HG03565 (cell line): Measurements from ENCODE around the gene FRAT1.
A peak's percentile ranks its signal among the peaks of the same experiment; 100 is the strongest.
"Not testable (repeated sequence)": the region's sequence is repeated elsewhere in the genome, so short reads cannot be mapped to it uniquely, and the experiment has no call there.

ENCODE experiments used
- ATAC-seq: cut with Tn5 transposase; IDR thresholded peaks from one replicate; pipeline ENCODE4 v1.9.1; 2021; ENCODE audit warnings: mild to moderate bottlenecking, moderate library complexity; ENCODE audit not compliant: unreplicated experiment

FRAT1 gene

GRCh38 chr10:97334370-97335175 lies 15.5 kb downstream of the FRAT1 start, which contains the start of gene FRAT2:
FRAT2 (minus strand) TSS chr10:97334729; CDS start chr10:97334572, 157 bp downstream.
- ATAC-seq: peak; percentile 69

- no peak for ATAC-seq
Measured at GRCh38 chr10:97335188-97335619, 16.1 kb downstream of the FRAT1 start.

GRCh38 chr10:97336006-97336405 lies 16.9 kb downstream of the FRAT1 start:
- no peak for ATAC-seq

GRCh38 chr10:97336446-97336845 lies 17.4 kb downstream of the FRAT1 start:
- no peak for ATAC-seq

DNA sequence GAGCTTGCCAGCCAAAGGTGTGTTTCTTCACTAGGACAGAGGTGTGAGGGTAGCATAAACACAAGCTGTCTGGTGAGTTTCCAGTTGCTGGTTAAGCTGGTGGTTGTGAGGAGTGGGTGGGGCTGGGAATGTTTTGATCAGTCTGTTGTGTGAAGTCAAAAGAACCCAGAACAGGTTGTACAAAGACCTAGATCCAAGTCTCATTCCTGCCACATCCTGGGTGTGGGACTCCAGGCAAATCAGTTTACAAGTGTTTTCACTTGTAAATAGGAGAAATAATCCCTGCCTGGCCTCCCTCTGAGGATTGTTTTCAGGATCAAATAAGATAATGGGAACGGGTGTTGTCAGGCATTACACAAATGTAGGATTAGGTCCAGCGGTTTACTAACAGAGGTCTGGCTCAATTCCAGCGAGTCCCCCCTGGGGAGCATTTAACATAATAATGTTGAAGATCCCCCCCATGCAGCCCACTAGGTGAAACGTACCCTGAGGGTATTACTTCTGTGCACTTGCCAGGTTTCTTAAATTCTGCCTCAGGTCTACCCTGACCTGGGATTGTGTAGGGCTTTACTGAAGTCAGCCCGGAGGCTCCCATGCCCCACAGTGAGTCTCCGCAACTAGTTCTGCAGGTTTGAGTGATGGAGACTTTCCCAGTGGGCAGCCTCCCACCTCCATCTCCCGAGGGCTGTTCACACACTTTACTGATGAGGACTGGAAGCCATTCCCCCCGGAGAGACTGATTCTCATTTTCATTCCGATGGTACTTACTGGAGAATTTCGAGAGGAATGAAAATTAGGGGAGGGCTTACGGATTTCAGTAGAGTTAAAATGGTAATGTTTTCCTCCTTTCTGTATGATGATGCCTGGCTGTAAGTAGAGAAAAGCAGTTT lies 18.1 kb downstream of the FRAT1 start:
- ATAC-seq: no peak

- no peak for ATAC-seq
Measured at GRCh38 chr10:97338041-97338440, 19.0 kb downstream of the FRAT1 start.

DNA sequence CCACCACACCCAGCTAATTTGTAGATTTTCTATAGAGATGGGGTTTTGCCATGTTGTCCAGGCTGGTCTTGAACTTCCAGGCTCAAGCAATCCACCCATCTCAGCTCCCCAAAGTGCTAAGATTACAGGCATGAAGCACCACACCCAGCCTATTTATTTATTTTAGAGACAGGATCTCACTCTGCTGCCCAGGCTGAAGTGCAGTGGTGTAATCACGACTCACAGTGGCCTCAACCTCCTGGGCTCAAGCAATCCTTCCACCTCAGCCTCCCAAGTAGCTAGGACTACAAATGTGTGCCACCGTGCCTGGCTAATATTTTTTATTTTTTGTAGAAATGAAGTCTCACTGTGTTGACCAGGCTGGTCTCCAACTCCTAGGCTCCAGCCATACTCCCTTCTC lies 22.3 kb downstream of the FRAT1 start:
- ATAC-seq: no peak

DNA sequence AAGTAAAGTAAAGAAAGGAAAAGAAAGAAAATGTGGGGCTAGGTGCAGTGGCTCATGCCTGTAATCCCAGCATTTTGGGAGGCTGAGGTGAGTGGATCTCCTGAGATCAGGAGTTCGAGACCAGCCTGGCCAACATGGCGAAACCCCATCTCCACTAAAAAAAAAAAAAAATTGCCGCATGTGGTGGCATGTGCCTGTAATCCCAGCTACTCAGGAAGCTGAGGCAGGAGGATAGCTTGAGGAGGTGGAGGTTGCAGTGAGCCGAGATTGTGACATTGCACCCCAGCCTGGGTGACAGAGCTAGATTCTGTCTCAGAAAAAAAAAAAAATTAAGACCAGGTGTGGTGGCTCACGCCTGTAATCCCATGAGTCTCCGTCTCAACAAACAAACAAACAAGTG lies 24.6 kb downstream of the FRAT1 start:
- not testable (repeated sequence) for ATAC-seq

DNA sequence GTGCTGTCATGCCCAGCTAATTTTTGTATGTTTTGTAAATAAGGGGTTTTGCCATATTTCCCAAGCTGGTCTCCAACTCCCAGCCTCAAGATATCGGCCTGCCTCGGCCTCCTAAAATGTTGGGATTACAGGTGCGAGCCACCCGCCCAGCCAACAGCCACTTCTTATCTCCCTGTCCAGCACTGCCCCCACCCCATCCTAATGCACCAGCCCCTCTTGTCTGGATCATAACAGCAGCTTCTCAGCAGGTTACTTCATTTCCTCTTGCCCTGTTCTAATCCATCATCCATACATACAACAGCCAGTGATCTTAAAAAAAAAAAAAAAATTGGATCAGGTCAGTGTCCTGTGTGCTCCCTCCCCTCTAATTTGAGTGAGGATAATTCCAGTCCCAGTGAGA lies 28.2 kb downstream of the FRAT1 start:
- no peak for ATAC-seq

DNA sequence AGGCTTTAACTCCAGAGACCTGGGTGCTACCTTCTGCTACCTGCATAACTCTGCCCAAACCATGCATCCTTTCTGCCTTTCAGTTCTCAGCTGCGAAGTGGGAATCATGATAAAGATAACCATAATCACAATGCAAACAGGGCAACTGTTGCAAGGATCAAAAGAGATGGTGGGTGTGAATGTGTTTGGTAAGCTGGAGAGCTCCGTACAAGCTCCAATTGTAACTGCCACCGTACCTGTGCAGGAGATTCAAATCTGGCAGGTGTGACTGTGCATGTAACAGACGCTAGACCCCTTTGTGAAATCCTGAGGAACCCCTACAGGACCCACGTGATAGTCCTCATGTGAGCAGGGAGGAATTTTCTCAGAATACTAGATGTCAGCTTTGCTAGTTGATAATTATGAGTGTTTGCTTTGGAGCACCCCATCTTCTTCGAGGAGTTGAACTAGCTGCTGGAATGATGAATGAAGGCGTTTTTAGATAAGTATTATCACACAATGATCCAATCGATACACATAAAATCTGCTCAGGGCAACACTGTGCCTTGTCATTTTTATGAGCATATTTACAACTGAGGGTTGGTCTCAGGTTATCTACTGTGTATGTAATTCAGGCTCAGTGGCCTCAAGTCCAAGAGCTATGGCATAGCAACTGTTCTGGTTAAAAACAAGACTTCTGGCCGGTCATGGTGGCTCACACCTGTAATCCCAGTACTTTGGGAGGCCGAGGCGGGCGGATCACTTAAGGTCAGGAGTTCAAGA lies 30.9 kb downstream of the FRAT1 start:
- no peak for ATAC-seq

GRCh38 chr10:97353945-97354344 lies 34.9 kb downstream of the FRAT1 start:
- ATAC-seq: no peak

- ATAC-seq: no peak
Measured at GRCh38 chr10:97355571-97355975, 36.5 kb downstream of the FRAT1 start.

DNA sequence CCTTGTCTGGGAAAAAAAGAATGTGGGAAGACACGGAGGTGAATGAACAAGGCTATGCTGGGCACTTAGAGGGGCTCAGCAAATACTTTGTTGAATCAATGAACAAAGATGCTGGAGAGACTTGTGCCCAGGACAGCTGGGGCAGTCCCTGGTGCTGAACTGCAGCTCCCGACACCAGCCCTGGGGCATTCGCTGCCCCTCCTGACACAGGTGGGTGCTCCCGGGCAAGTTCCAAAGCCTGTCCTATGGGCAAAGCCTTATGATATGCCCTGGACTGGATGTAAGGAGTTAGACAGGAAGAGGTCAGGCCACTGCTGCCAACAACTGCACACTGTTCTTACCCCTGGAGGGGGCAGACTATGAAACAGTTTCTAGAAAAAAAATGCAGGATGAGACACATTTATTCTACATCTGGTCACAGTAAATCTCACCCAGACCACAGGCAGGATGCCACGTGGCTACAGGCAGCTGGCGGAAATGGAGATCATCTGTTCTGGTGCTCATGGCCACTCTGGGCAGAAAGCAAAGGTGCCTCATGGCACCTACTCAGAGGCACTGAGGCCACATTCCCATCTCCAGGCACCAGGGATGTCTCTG lies 37.3 kb downstream of the FRAT1 start:
- ATAC-seq: no peak

DNA sequence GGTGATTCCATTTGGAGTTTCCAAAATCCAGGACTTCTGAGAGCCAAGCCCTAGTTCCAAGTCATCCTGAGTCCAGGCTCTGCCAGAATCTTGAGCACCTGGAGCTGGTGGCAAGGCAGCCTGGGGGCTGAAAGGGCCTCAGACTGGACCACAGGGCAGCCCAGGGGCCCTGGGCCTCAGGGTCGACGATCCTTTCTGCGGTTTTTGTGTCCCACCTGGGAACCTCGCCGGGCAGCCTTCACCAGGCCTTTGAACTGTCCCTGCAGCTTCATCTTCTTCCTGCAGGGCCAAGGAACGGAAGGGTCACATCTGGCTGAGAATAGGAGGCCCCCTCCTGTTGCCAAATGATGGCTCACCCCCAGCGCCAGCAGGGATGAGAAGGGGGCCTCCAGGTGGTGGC lies 37.8 kb downstream of the FRAT1 start:
- no peak for ATAC-seq

DNA sequence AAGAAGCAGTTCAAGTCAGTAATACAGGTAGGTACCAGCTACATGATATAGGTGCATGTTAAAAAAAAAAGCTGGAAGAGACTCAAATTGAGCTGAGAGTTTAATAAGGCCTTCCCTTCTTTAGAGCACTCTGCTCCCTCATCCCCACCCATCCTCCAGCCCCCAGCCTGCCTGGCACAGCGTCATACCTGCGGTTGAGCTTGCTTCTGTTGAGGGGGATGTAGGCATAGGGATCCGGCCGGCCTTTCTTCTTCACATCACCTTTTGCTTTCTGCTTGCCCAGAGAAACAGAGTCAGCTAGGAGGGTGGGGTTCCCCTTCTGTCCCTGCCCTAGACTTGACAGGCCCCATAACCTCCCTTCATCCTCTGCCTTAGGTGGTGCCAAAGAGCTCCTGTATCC lies 39.3 kb downstream of the FRAT1 start:
- ATAC-seq: no peak

DNA sequence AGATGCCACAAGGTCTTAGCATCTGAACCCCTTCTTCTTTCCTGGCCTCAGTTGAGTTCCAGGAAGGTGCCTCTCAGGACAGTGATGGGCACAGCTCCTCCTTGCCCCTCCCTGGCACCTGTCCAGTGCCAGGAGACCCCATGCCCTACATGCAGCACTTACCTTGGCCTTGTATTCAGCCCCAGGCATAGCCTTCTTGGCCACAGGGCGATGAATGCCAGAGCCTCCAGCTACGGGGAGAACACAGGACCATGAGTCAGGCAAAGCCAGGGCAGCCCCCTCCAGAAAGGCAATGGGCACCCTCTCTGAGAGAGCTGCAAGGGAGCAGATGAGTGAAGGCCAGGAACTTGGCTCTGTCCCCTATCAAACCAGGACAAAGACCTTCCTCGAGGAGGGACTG lies 39.7 kb downstream of the FRAT1 start:
- ATAC-seq: no peak

- no peak for ATAC-seq
Measured at GRCh38 chr10:97360705-97361536, 41.9 kb downstream of the FRAT1 start.

- no peak for ATAC-seq
Measured at GRCh38 chr10:97361537-97361901, 42.4 kb downstream of the FRAT1 start.

- no peak for ATAC-seq
Measured at GRCh38 chr10:97362310-97363033, 43.4 kb downstream of the FRAT1 start.
